HepG2 (cell line): ENCODE measurements around the gene ALDH7A1. TPM values are rescaled to one million over a fixed set of nuclear protein-coding genes. Genes with fewer than 3 reads are reported as not detected.
A peak's percentile ranks its signal among the peaks of the same experiment; 100 is the strongest.

Experiments used
- DMAP1 ChIP-seq: IDR thresholded peaks from 2 replicates; pipeline ENCODE4 v1.6.1; 2016
- HMG20A ChIP-seq: IDR thresholded peaks from 2 replicates; pipeline ENCODE4 v1.6.1; 2016; ENCODE audit warnings: borderline replicate concordance
- HNF4A ChIP-seq: sonication (generic); formaldehyde crosslinking; IDR thresholded peaks from 2 replicates; pipeline ENCODE4 v1.4.0; 2020; ENCODE audit warnings: missing genetic modification reagents
- HOXA3 ChIP-seq: sonication (generic); formaldehyde crosslinking; IDR thresholded peaks from 2 replicates; pipeline ENCODE4 v1.5.0; 2020; ENCODE audit warnings: missing genetic modification reagents
- IKZF1 ChIP-seq: fragments of 450-650 bp; IDR thresholded peaks from 2 replicates; pipeline ENCODE4 v1.7.1; 2016
- IRF2 ChIP-seq: IDR thresholded peaks from 2 replicates; pipeline ENCODE4 v1.6.1; 2018; ENCODE audit warnings: missing genetic modification reagents, missing compliant biosample characterization
- KDM1A ChIP-seq: IDR thresholded peaks from 2 replicates; pipeline ENCODE4 v1.6.1; 2016; ENCODE audit warnings: missing compliant biosample characterization
- MEF2D ChIP-seq: sonication (generic); formaldehyde crosslinking; IDR thresholded peaks from 2 replicates; pipeline ENCODE4 v1.5.1; 2020; ENCODE audit warnings: mild to moderate bottlenecking, missing genetic modification reagents
- MEIS2 ChIP-seq: sonication (generic); formaldehyde crosslinking; IDR thresholded peaks from 2 replicates; pipeline ENCODE4 v1.9.0; 2021; ENCODE audit warnings: mild to moderate bottlenecking, missing genetic modification reagents
- MIER3 ChIP-seq: IDR thresholded peaks from 2 replicates; pipeline ENCODE4 v1.6.1; 2016; ENCODE audit warnings: missing compliant biosample characterization, borderline replicate concordance
- NFE2 ChIP-seq: sonication (generic); formaldehyde crosslinking; IDR thresholded peaks from 2 replicates; pipeline ENCODE4 v1.4.0; 2020; ENCODE audit warnings: missing genetic modification reagents
- SIN3A ChIP-seq: IDR thresholded peaks from 2 replicates; pipeline ENCODE4 v1.6.1; 2011; ENCODE audit warnings: low read depth, mild to moderate bottlenecking, control low read depth, low read length, borderline replicate concordance
- SSRP1 ChIP-seq: IDR thresholded peaks from 2 replicates; pipeline ENCODE4 v1.6.1; 2016; ENCODE audit warnings: control low read depth
- SYNCRIP ChIP-seq: fragments of 200-400 bp; formaldehyde crosslinking; IDR thresholded peaks from 2 replicates; pipeline ENCODE4 v1.6.1; 2018; ENCODE audit warnings: mild to moderate bottlenecking, low read depth, low read length; ENCODE audit not compliant: insufficient read depth
- TBL1XR1 ChIP-seq: fragments of 150-350 bp; IDR thresholded peaks from 2 replicates; pipeline ENCODE4 v1.6.1; 2014; ENCODE audit warnings: borderline replicate concordance, low read length; ENCODE audit not compliant: partially characterized antibody
- TOE1 ChIP-seq: sonication (generic); formaldehyde crosslinking; IDR thresholded peaks from 2 replicates; pipeline ENCODE4 v1.4.0; 2020; ENCODE audit warnings: mild to moderate bottlenecking, missing genetic modification reagents
- ZBTB1 ChIP-seq: sonication (generic); formaldehyde crosslinking; IDR thresholded peaks from 2 replicates; pipeline ENCODE4 v1.4.0; 2020; ENCODE audit warnings: missing genetic modification reagents, borderline replicate concordance
- ZC3H4 ChIP-seq: sonication (generic); formaldehyde crosslinking; IDR thresholded peaks from 2 replicates; pipeline ENCODE4 v1.4.0; 2020; ENCODE audit warnings: missing genetic modification reagents, borderline replicate concordance
- ZNF292 ChIP-seq: sonication (generic); formaldehyde crosslinking; IDR thresholded peaks from 2 replicates; pipeline ENCODE4 v1.8.1; 2022; ENCODE audit warnings: mild to moderate bottlenecking, low read depth, missing genetic modification reagents, borderline replicate concordance
- ZNF382 ChIP-seq: sonication (generic); formaldehyde crosslinking; IDR thresholded peaks from 2 replicates; pipeline ENCODE4 v1.5.0; 2020; ENCODE audit warnings: missing genetic modification reagents, mild to moderate bottlenecking, borderline replicate concordance
- ZNF431 ChIP-seq: sonication (generic); formaldehyde crosslinking; IDR thresholded peaks from 2 replicates; pipeline ENCODE4 v1.9.0; 2022; ENCODE audit warnings: missing genetic modification reagents, low read depth, mild to moderate bottlenecking, borderline replicate concordance
- ZNF441 ChIP-seq: sonication (generic); formaldehyde crosslinking; IDR thresholded peaks from 2 replicates; pipeline ENCODE4 v1.7.0; 2021; ENCODE audit warnings: missing genetic modification reagents, borderline replicate concordance
- ZNF772 ChIP-seq: sonication (generic); formaldehyde crosslinking; IDR thresholded peaks from 2 replicates; pipeline ENCODE4 v1.5.0; 2020; ENCODE audit warnings: mild to moderate bottlenecking, missing genetic modification reagents
- polyA plus RNA-seq, 8 experiments: library from polyadenylated mRNA; depleted of rRNA in 3 of 8; stranded (reverse) in 7 of 8; unstranded in 1 of 8; fragments of >200 nt; fragmentation: Illumina TruSeq in 4 of 8; extraction: Trizol in 4 of 8; gene quantifications; 2 replicates each; pipeline versions ENCODE4 v1.2.1 to v1.2.3, GENCODE V29; 2011 to 2016; ENCODE audit warnings: low read depth in 4 of 8, missing spikeins in 1 of 8, mixed read lengths in 1 of 8; ENCODE audit not compliant: insufficient read depth in 1 of 8
- total RNA-seq, 5 experiments: library from RNA; depleted of rRNA; stranded (reverse); fragments of >200 nt; fragmentation: Illumina TruSeq; extraction: Trizol; gene quantifications; 2 replicates each; pipeline ENCODE4 v1.2.3, GENCODE V29; 2016; ENCODE audit warnings: low read depth in 1 of 5
- TF ChIP-seq, protein P1 (sequence below): fragments of 450-650 bp; IDR thresholded peaks from 2 replicates; pipeline ENCODE4 v1.6.1; 2016
- TF ChIP-seq, protein P2 (sequence below): sonication (generic); formaldehyde crosslinking; IDR thresholded peaks from 2 replicates; pipeline ENCODE4 v1.5.0; 2020; ENCODE audit warnings: mild to moderate bottlenecking, missing genetic modification reagents, moderate library complexity
- TF ChIP-seq, protein P3 (sequence below): sonication (generic); formaldehyde crosslinking; IDR thresholded peaks from 2 replicates; pipeline ENCODE4 v1.5.1; 2020; ENCODE audit warnings: missing genetic modification reagents, mild to moderate bottlenecking, borderline replicate concordance
- TF ChIP-seq, protein P4 (sequence below): sonication (generic); formaldehyde crosslinking; IDR thresholded peaks from 2 replicates; pipeline ENCODE4 v1.4.0; 2020; ENCODE audit warnings: missing genetic modification reagents

ALDH7A1 gene
- total and polyA plus RNA-seq, 2 of the 13 experiments (the other 11 are each of a cell fraction or from before 2014, with no cell fraction given), result 69.0 to 100 TPM

DNA sequence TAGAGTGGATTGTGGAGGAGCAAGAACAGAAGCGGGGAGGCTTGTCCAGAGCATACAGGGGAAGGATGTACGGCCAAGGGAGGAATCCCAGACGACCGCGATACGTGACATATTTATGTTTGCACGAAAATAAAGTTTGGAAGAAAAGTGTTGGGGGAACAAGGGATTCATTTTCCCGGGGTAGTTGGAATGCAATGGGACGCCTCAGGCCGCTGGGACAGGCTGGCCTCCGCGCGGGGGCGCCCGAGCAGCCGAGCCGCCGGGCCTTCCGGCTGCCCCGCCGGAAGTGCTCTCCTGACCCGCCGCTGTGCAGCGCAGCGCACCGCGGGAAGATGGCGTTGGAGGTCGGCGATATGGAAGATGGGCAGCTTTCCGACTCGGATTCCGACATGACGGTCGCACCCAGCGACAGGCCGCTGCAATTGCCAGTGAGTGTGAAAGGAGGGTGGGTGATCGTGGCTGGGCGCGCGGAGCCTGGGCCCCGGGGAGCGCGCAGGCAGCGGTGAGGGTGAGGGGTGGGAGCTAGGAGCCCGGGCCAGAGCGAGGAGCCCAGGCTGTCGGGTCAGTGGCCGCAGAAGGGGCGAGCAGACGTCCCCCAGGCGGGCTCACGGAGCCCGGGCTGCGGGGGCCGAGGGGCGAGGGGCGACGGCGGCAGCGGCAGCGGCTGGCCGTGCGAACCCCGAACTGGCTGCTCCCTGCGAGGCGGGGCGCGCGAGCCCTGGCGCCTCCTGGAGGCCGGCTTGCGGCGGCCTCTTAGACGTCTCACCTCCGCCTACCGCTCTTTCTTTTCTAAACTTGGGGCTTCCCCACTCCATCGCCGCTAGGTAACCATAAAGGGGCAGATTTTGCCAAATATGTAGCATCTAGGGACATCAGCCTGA lies 5.9 kb upstream of the ALDH7A1 start, which contains the start of gene PHAX (continued):
- TF ChIP-seq, protein P1, sequence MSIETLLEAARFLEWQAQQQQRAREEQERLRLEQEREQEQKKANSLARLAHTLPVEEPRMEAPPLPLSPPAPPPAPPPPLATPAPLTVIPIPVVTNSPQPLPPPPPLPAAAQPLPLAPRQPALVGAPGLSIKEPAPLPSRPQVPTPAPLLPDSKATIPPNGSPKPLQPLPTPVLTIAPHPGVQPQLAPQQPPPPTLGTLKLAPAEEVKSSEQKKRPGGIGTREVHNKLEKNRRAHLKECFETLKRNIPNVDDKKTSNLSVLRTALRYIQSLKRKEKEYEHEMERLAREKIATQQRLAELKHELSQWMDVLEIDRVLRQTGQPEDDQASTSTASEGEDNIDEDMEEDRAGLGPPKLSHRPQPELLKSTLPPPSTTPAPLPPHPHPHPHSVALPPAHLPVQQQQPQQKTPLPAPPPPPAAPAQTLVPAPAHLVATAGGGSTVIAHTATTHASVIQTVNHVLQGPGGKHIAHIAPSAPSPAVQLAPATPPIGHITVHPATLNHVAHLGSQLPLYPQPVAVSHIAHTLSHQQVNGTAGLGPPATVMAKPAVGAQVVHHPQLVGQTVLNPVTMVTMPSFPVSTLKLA, result no peak
- TF ChIP-seq MIER3 (0 out of 2 replicates have a peak, but pooled peaks have one; percentile 16), IKZF1 (no peak), ZNF441 (CRISPR knock-in tag) (no peak), ZNF431 (CRISPR knock-in tag) (no peak), HNF4A (CRISPR knock-in tag) (0 out of 2 replicates have a peak, but pooled peaks have one; percentile 17), DMAP1 (CRISPR knock-in tag) (peak; percentile 70; the same call in 1 of the 2 replicates), ZNF292 (CRISPR knock-in tag) (no peak), SYNCRIP (no peak), ZBTB1 (CRISPR knock-in tag) (no peak; the same call in 1 of the 2 replicates), MEF2D (CRISPR knock-in tag) (no peak), MEIS2 (CRISPR knock-in tag) (no peak; the same call in 1 of the 2 replicates), NFE2 (CRISPR knock-in tag) (no peak), SSRP1 (CRISPR knock-in tag) (no peak; the same call in 1 of the 2 replicates), KDM1A (no peak), ZNF382 (CRISPR knock-in tag) (no peak), HMG20A (no peak), TOE1 (CRISPR knock-in tag) (0 out of 2 replicates have a peak, but pooled peaks have one; percentile 36), SIN3A (no peak), IRF2 (peak; percentile 77), HOXA3 (peak; percentile 93), ZNF772 (CRISPR knock-in tag) (peak; percentile 27; the same call in 1 of the 2 replicates), ZC3H4 (no peak; the same call in 1 of the 2 replicates), TBL1XR1 (no peak)
- TF ChIP-seq, protein P2, sequence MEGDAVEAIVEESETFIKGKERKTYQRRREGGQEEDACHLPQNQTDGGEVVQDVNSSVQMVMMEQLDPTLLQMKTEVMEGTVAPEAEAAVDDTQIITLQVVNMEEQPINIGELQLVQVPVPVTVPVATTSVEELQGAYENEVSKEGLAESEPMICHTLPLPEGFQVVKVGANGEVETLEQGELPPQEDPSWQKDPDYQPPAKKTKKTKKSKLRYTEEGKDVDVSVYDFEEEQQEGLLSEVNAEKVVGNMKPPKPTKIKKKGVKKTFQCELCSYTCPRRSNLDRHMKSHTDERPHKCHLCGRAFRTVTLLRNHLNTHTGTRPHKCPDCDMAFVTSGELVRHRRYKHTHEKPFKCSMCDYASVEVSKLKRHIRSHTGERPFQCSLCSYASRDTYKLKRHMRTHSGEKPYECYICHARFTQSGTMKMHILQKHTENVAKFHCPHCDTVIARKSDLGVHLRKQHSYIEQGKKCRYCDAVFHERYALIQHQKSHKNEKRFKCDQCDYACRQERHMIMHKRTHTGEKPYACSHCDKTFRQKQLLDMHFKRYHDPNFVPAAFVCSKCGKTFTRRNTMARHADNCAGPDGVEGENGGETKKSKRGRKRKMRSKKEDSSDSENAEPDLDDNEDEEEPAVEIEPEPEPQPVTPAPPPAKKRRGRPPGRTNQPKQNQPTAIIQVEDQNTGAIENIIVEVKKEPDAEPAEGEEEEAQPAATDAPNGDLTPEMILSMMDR (CRISPR knock-in tag), result peak; percentile 84
- TF ChIP-seq, protein P3, sequence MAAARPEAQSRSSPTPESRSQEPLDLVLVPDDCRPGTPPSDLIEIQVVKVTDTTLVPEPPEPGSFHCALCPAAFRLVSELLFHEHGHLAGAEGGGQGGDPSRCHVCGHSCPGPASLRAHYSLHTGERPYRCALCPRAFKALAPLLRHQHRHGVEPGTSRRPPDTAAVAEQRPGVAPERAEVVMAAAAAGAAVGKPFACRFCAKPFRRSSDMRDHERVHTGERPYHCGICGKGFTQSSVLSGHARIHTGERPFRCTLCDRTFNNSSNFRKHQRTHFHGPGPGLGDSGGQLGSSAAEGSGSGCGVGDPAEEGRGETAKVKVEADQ (CRISPR knock-in tag), result peak; percentile 59; the same call in 1 of the 2 replicates
- TF ChIP-seq, protein P4, sequence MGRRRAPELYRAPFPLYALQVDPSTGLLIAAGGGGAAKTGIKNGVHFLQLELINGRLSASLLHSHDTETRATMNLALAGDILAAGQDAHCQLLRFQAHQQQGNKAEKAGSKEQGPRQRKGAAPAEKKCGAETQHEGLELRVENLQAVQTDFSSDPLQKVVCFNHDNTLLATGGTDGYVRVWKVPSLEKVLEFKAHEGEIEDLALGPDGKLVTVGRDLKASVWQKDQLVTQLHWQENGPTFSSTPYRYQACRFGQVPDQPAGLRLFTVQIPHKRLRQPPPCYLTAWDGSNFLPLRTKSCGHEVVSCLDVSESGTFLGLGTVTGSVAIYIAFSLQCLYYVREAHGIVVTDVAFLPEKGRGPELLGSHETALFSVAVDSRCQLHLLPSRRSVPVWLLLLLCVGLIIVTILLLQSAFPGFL (CRISPR knock-in tag), result no peak
